H1 (cell line): Measurements from ENCODE around the gene PDIA5. TPM values are rescaled to one million over a fixed set of nuclear protein-coding genes. Genes with fewer than 3 reads are reported as not detected.

Experiments
- CTCF ChIA-PET: fragments of 300-600 bp; sonication (Branson Sonifier 250); formaldehyde crosslinking; loops from one replicate; lab custom pipeline; 2021; ENCODE audit not compliant: partially characterized antibody; lab: Charles Lee
- POLR2A ChIA-PET: fragments of 300-600 bp; sonication (Branson Sonifier 250); formaldehyde crosslinking; loops from one replicate; lab custom pipeline; 2021; ENCODE audit warnings: inconsistent platforms; ENCODE audit not compliant: partially characterized antibody; lab: Charles Lee
- DNase-seq, 2 experiments: peaks; one replicate each; pipeline versions ENCODE4 v3.0.0 to v3.0.0-alpha.2; 2010 to 2022; ENCODE audit warnings: low spot score in 2 of 2, low read depth in 1 of 2, mixed read lengths in 1 of 2
- FAIRE-seq: peaks from 2 replicates; lab custom pipeline; 2011; peaks lifted over from hg19 to GRCh38; lab: Jason Lieb, UNC
- H2AFZ ChIP-seq: 2 replicates; pipeline ENCODE4 v1.8.1; 2012; ENCODE audit warnings: low read length, inconsistent platforms
- H2AK5ac ChIP-seq: 2 replicates; pipeline ENCODE4 v1.6.1; 2013; ENCODE audit warnings: low read depth, low read length
- H2BK120ac ChIP-seq: replicated peaks from 2 replicates; pipeline ENCODE3; 2013; ENCODE audit warnings: low read depth, low read length, inconsistent platforms
- H2BK12ac ChIP-seq: 2 replicates; pipeline ENCODE4 v1.6.1; 2013; ENCODE audit warnings: low read depth, low read length
- H2BK15ac ChIP-seq: 2 replicates; pipeline ENCODE4 v1.6.1; 2013; ENCODE audit warnings: low read length
- H2BK20ac ChIP-seq: 2 replicates; pipeline ENCODE4 v1.6.1; 2013; ENCODE audit warnings: low read length
- H2BK5ac ChIP-seq: 2 replicates; pipeline ENCODE4 v1.6.1; 2013; ENCODE audit warnings: low read depth, low read length
- H3K14ac ChIP-seq: 2 replicates; pipeline ENCODE4 v1.6.1; 2013; ENCODE audit warnings: inconsistent platforms; ENCODE audit not compliant: insufficient read length
- H3K18ac ChIP-seq: 2 replicates; pipeline ENCODE4 v1.6.1; 2013; ENCODE audit warnings: low read length; ENCODE audit errors: extremely low read depth
- H3K23ac ChIP-seq: 2 replicates; pipeline ENCODE4 v1.6.1; 2013; ENCODE audit warnings: inconsistent platforms; ENCODE audit not compliant: insufficient read length
- H3K23me2 ChIP-seq: 2 replicates; pipeline ENCODE4 v1.6.1; 2013; ENCODE audit warnings: low read depth, low read length
- H3K27ac ChIP-seq: 2 replicates; pipeline ENCODE4 v1.6.1; 2011; ENCODE audit warnings: low read depth, low read length, inconsistent platforms
- H3K27me3 ChIP-seq, 4 experiments: replicated peaks in 1 of 4; 1 replicate in 1 of 4; 2 replicates in 3 of 4; pipeline versions ENCODE4 v1.6.1 to v1.8.1; 2011 to 2013; ENCODE audit warnings: low read length in 3 of 4, mild to moderate bottlenecking in 3 of 4, inconsistent platforms in 2 of 4, mixed read lengths in 2 of 4, moderate library complexity in 1 of 4; ENCODE audit not compliant: control insufficient read depth in 3 of 4, insufficient read depth in 3 of 4; ENCODE audit errors: extremely low read depth in 1 of 4
- H3K36me3 ChIP-seq, 4 experiments: 2 replicates each; pipeline versions ENCODE4 v1.6.1 to v1.8.1; 2011 to 2013; ENCODE audit warnings: mild to moderate bottlenecking in 4 of 4, low read length in 3 of 4, moderate library complexity in 2 of 4, control low read depth in 1 of 4, inconsistent platforms in 1 of 4; ENCODE audit not compliant: insufficient read depth in 4 of 4, control insufficient read depth in 2 of 4
- H3K4ac ChIP-seq: replicated peaks from 2 replicates; pipeline ENCODE3; 2013; ENCODE audit warnings: low read length, low read depth, mixed read lengths, inconsistent platforms; ENCODE audit not compliant: insufficient read length
- H3K4me1 ChIP-seq, 4 experiments: replicated peaks in 1 of 4; 1 replicate in 1 of 4; 2 replicates in 3 of 4; pipeline versions ENCODE4 v1.6.1 to v1.8.1; 2011 to 2013; ENCODE audit warnings: low read length in 3 of 4, inconsistent platforms in 2 of 4, mixed read lengths in 1 of 4; ENCODE audit not compliant: insufficient read depth in 4 of 4, control insufficient read depth in 3 of 4
- H3K4me2 ChIP-seq, 2 experiments: 2 replicates each; pipeline versions ENCODE4 v1.6.1 to v1.8.1; 2011 to 2013; ENCODE audit warnings: low read depth in 2 of 2, low read length in 2 of 2, control low read depth in 1 of 2, inconsistent platforms in 1 of 2, mild to moderate bottlenecking in 1 of 2; ENCODE audit not compliant: insufficient read depth in 1 of 2
- H3K4me3 ChIP-seq, 4 experiments: fragments of 200-600, 300-600 bp in 1 of 4; sonication (generic), shearing (Covaris generic), sonication (Bioruptor Twin) in 1 of 4; 2 replicates each; pipeline versions ENCODE4 v1.5.1 to v1.8.1; 2011 to 2016; ENCODE audit warnings: low read length in 4 of 4, low read depth in 3 of 4, control low read depth in 2 of 4, inconsistent platforms in 2 of 4, mild to moderate bottlenecking in 2 of 4, mixed read lengths in 1 of 4, moderate library complexity in 1 of 4; ENCODE audit not compliant: insufficient read depth in 2 of 4; ENCODE audit errors: extremely low read depth in 1 of 4
- H3K56ac ChIP-seq: replicated peaks from 2 replicates; pipeline ENCODE3; 2013; ENCODE audit warnings: low read depth, mild to moderate bottlenecking, mixed read lengths, low read length, inconsistent platforms; ENCODE audit not compliant: insufficient read length
- H3K79me1 ChIP-seq: 2 replicates; pipeline ENCODE4 v1.6.1; 2013; ENCODE audit warnings: low read depth, low read length, control low read depth
- H3K79me2 ChIP-seq, 2 experiments: 2 replicates each; pipeline versions ENCODE4 v1.6.1 to v1.8.1; 2012 to 2013; ENCODE audit warnings: low read length in 2 of 2, mild to moderate bottlenecking in 2 of 2, inconsistent platforms in 1 of 2; ENCODE audit not compliant: insufficient read depth in 2 of 2, control insufficient read depth in 1 of 2
- H3K9ac ChIP-seq, 4 experiments: replicated peaks in 1 of 4; 1 replicate in 1 of 4; 2 replicates in 3 of 4; pipeline versions ENCODE4 v1.6.1 to v1.8.1; 2011 to 2013; ENCODE audit warnings: low read depth in 3 of 4, low read length in 3 of 4, control low read depth in 2 of 4, mild to moderate bottlenecking in 2 of 4, moderate library complexity in 2 of 4, inconsistent platforms in 1 of 4; ENCODE audit errors: extremely low read depth in 1 of 4
- H3K9me3 ChIP-seq, 2 experiments: 2 replicates each; pipeline versions ENCODE4 v1.6.1 to v1.8.1; 2012 to 2013; ENCODE audit warnings: mild to moderate bottlenecking in 2 of 2, moderate library complexity in 2 of 2, control low read depth in 1 of 2, inconsistent platforms in 1 of 2, low read depth in 1 of 2, low read length in 1 of 2, mixed read lengths in 1 of 2; ENCODE audit not compliant: insufficient read depth in 2 of 2
- H4K20me1 ChIP-seq, 2 experiments: replicated peaks in 1 of 2; 2 replicates each; pipeline versions ENCODE3 to v1.8.1; 2011 to 2013; ENCODE audit warnings: inconsistent platforms in 2 of 2, low read length in 2 of 2, mild to moderate bottlenecking in 1 of 2; ENCODE audit not compliant: insufficient read depth in 2 of 2, control insufficient read depth in 1 of 2
- H4K5ac ChIP-seq: 2 replicates; pipeline ENCODE4 v1.6.1; 2013; ENCODE audit warnings: low read length, low read depth, mixed read lengths, inconsistent platforms; ENCODE audit not compliant: insufficient read length
- H4K8ac ChIP-seq: 2 replicates; pipeline ENCODE4 v1.8.0; 2013; ENCODE audit warnings: mild to moderate bottlenecking, moderate library complexity, low read length, inconsistent platforms; ENCODE audit not compliant: insufficient read depth; ENCODE audit errors: extremely low read depth
- H4K91ac ChIP-seq: replicated peaks from 2 replicates; pipeline ENCODE3; 2013; ENCODE audit warnings: low read length, mixed read lengths, inconsistent platforms; ENCODE audit not compliant: insufficient read length
- BACH1 ChIP-seq: IDR thresholded peaks from 2 replicates; pipeline ENCODE4 v1.6.1; 2012; ENCODE audit warnings: low read length, improper control_type of control experiment
- BRCA1 ChIP-seq: IDR thresholded peaks from 2 replicates; pipeline ENCODE4 v1.6.1; 2012; ENCODE audit warnings: low read depth, low read length, improper control_type of control experiment
- CBX5 ChIP-seq: fragments of 300-800, 300-1000 bp; sonication (generic); IDR thresholded peaks from 2 replicates; pipeline ENCODE4 v1.7.1; 2016; ENCODE audit warnings: antibody characterized with exemption, low read length, low read depth
- CEBPB ChIP-seq: IDR thresholded peaks from 2 replicates; pipeline ENCODE4 v1.6.1; 2012; ENCODE audit warnings: low read depth, low read length
- CHD2 ChIP-seq: IDR thresholded peaks from 2 replicates; pipeline ENCODE4 v1.6.1; 2012; ENCODE audit warnings: low read length, improper control_type of control experiment
- EGR1 ChIP-seq: IDR thresholded peaks from 2 replicates; pipeline ENCODE4 v1.6.1; 2011; ENCODE audit warnings: low read depth, low read length, borderline replicate concordance
- FOSL1 ChIP-seq: IDR thresholded peaks from 2 replicates; pipeline ENCODE4 v1.6.1; 2011; ENCODE audit warnings: mild to moderate bottlenecking, low read depth, low read length, moderate library complexity; ENCODE audit not compliant: insufficient read depth
- GTF2F1 ChIP-seq: IDR thresholded peaks from 2 replicates; pipeline ENCODE4 v1.6.1; 2012; ENCODE audit warnings: low read depth, low read length, improper control_type of control experiment, borderline replicate concordance
- KDM4A ChIP-seq: IDR thresholded peaks from one replicate; pipeline ENCODE4 v1.7.1; 2012; ENCODE audit warnings: low read depth, mild to moderate bottlenecking, moderate library complexity, low read length, inconsistent platforms; ENCODE audit not compliant: severe bottlenecking
- MAX ChIP-seq: IDR thresholded peaks from 2 replicates; pipeline ENCODE4 v1.6.1; 2012; ENCODE audit warnings: inconsistent platforms
- POU5F1 ChIP-seq: IDR thresholded peaks from 2 replicates; pipeline ENCODE4 v1.6.1; 2011; ENCODE audit warnings: low read depth, mild to moderate bottlenecking, low read length, moderate library complexity
- RXRA ChIP-seq: IDR thresholded peaks from 2 replicates; pipeline ENCODE4 v1.6.1; 2011; ENCODE audit warnings: low read depth, mild to moderate bottlenecking, low read length, moderate library complexity; ENCODE audit not compliant: insufficient read depth
- SP2 ChIP-seq: IDR thresholded peaks from 2 replicates; pipeline ENCODE4 v1.6.1; 2012; ENCODE audit warnings: mild to moderate bottlenecking, low read length, inconsistent platforms
- TAF7 ChIP-seq: optimal IDR thresholded peaks from 2 replicates; pipeline ENCODE3; 2011; ENCODE audit warnings: low read depth, mild to moderate bottlenecking, inconsistent platforms, low read length, moderate library complexity, borderline replicate concordance
- TCF12 ChIP-seq: IDR thresholded peaks from 2 replicates; pipeline ENCODE4 v1.6.1; 2011; ENCODE audit warnings: low read depth, mild to moderate bottlenecking, low read length
- WGBS, 2 experiments: shearing (Covaris generic) in 1 of 2; methylation state at CpG; one replicate each; pipeline versions ENCODE4 v1.1.6 to v1.1.7; 2013 to 2015; ENCODE audit warnings: low lambda C conversion rate in 2 of 2, mixed read lengths in 2 of 2, inconsistent platforms in 1 of 2, low coverage in 1 of 2, missing lambda C conversion rate in 1 of 2; ENCODE audit not compliant: insufficient replicate concordance in 2 of 2, insufficient coverage in 1 of 2, insufficient read length in 1 of 2; ENCODE audit errors: extremely low coverage in 1 of 2, missing lambda C conversion rate in 1 of 2; 5-methylcytosine and 5-hydroxymethylcytosine counted together
- polyA plus RNA-seq, 7 experiments: library from polyadenylated mRNA; depleted of rRNA in 3 of 7; stranded (reverse) in 5 of 7; unstranded in 2 of 7; fragments of >200 nt in 5 of 7; fragments of 200-250 nt in 2 of 7; gene quantifications; 1 replicate in 5 of 7; 2 replicates in 1 of 7; 4 replicates in 1 of 7; pipeline versions ENCODE4 v1.2.1 to v1.2.3, GENCODE V29; 2011 to 2013; ENCODE audit warnings: missing spikeins in 2 of 7, mixed read lengths in 2 of 7
- total RNA-seq: library from RNA; stranded (reverse); fragmentation: NEBNext Ultra II Directional; extraction: Animal tissue kit (Norgen Biotek cat#: 25700); gene quantifications from 2 replicates; pipeline ENCODE4 v1.2.1, GENCODE V29; 2021

PDIA5 gene
- total and polyA plus RNA-seq, 2 of the 8 experiments (the other 6 are each of a cell fraction or from before 2014, with no cell fraction given) = 18.2 to 32.8 TPM

GRCh38 chr3:123064914-123065313, 1.9 kb upstream of the PDIA5 start:
- no peak overlapping the region for H2AFZ ChIP-seq
- H3K9me3 ChIP-seq = no peaks in the 10 kb centered on the region; a peak in 1 of 4 replicates
- H3K9ac ChIP-seq = no peak overlapping the region
- H3K27me3 ChIP-seq = peaks cover 0 to 13% (median 8%) of the 10 kb centered on the region in 4 experiments; a peak in 5 of 7 replicates
- no peak overlapping the region for H3K14ac ChIP-seq
- H4K5ac ChIP-seq = no peak overlapping the region
- H4K20me1 ChIP-seq = peaks cover 0 to 4% of the 10 kb centered on the region in 2 experiments
- H2BK12ac ChIP-seq = no peak overlapping the region
- no peak overlapping the region for H3K4me3 ChIP-seq
- no peak overlapping the region for H2BK20ac ChIP-seq
- no peak overlapping the region for H2BK120ac ChIP-seq
- no peak overlapping the region for H3K56ac ChIP-seq
- no peak overlapping the region for H3K27ac ChIP-seq
- no peaks in the 10 kb centered on the region for H3K36me3 ChIP-seq
- peaks cover 11% of the 10 kb centered on the region for H3K79me1 ChIP-seq
- H3K4ac ChIP-seq = no peak overlapping the region
- DNase-seq = no peak
- H2BK15ac ChIP-seq = no peak overlapping the region
- H2AK5ac ChIP-seq = no peak overlapping the region
- no peak for TF ChIP-seq EGR1
- TF ChIP-seq CHD2 = no peak
- no peak for TF ChIP-seq BRCA1
- TF ChIP-seq TAF7 = no peak
- no peak for TF ChIP-seq RXRA
- no peak for TF ChIP-seq GTF2F1
- no peak for TF ChIP-seq BACH1
- no peak for TF ChIP-seq SP2
- TF ChIP-seq TCF12 = no peak
- TF ChIP-seq POU5F1 = no peak
- no peak for TF ChIP-seq FOSL1
- TF ChIP-seq MAX = no peak
- TF ChIP-seq CBX5 = no peak
- no peak for TF ChIP-seq CEBPB
- no peak for TF ChIP-seq KDM4A
- TF ChIP-seq, all 59 proteins: peak for 0
- ChIA-PET POLR2A (no interaction called here), CTCF (interaction anchor here (1.2 to 1.6 kb wide), 3 partner anchors 9 to 23 kb away, joined by 3 to 4 read pairs (median 3); no protein-coding TSS in a partner anchor)
- Histone ChIP-seq H3K4me2 (no peak overlapping the region), H4K91ac (no peak overlapping the region), H3K18ac (no peak overlapping the region), H3K4me1 (peaks cover 5 to 11% (median 9%) of the 10 kb centered on the region in 4 experiments; a peak in 5 of 7 replicates), H3K23me2 (peaks cover 20% of the 10 kb centered on the region), H2BK5ac (no peak overlapping the region), H3K23ac (no peak overlapping the region), H3K79me2 (peaks cover 6 to 23% of the 10 kb centered on the region in 2 experiments), H4K8ac (no peak overlapping the region)
- no peak for FAIRE-seq
- 85% methylated on average over 1 of the region's 1 CpG; no CpG with 5 or more reads in 1 of the 2 experiments for WGBS, 2 experiments
